H1 (cell line): ENCODE results near the gene BRI3BP. TPM values are rescaled to one million over a fixed set of nuclear protein-coding genes. Genes with fewer than 3 reads are reported as not detected.

ENCODE experiments used
- CTCF ChIA-PET: fragments of 300-600 bp; sonication (Branson Sonifier 250); formaldehyde crosslinking; loops from one replicate; lab custom pipeline; 2021; ENCODE audit not compliant: partially characterized antibody; lab: Charles Lee
- POLR2A ChIA-PET: fragments of 300-600 bp; sonication (Branson Sonifier 250); formaldehyde crosslinking; loops from one replicate; lab custom pipeline; 2021; ENCODE audit warnings: inconsistent platforms; ENCODE audit not compliant: partially characterized antibody; lab: Charles Lee
- DNase-seq, 2 experiments: peaks; one replicate each; pipeline versions ENCODE4 v3.0.0 to v3.0.0-alpha.2; 2010 to 2022; ENCODE audit warnings: low spot score in 2 of 2, low read depth in 1 of 2, mixed read lengths in 1 of 2
- FAIRE-seq: peaks from 2 replicates; lab custom pipeline; 2011; peaks lifted over from hg19 to GRCh38; lab: Jason Lieb, UNC
- H2AFZ ChIP-seq: 2 replicates; pipeline ENCODE4 v1.8.1; 2012; ENCODE audit warnings: low read length, inconsistent platforms
- H2AK5ac ChIP-seq: 2 replicates; pipeline ENCODE4 v1.6.1; 2013; ENCODE audit warnings: low read depth, low read length
- H2BK120ac ChIP-seq: replicated peaks from 2 replicates; pipeline ENCODE3; 2013; ENCODE audit warnings: low read depth, low read length, inconsistent platforms
- H2BK12ac ChIP-seq: 2 replicates; pipeline ENCODE4 v1.6.1; 2013; ENCODE audit warnings: low read depth, low read length
- H2BK15ac ChIP-seq: 2 replicates; pipeline ENCODE4 v1.6.1; 2013; ENCODE audit warnings: low read length
- H2BK20ac ChIP-seq: 2 replicates; pipeline ENCODE4 v1.6.1; 2013; ENCODE audit warnings: low read length
- H2BK5ac ChIP-seq: 2 replicates; pipeline ENCODE4 v1.6.1; 2013; ENCODE audit warnings: low read depth, low read length
- H3K14ac ChIP-seq: 2 replicates; pipeline ENCODE4 v1.6.1; 2013; ENCODE audit warnings: inconsistent platforms; ENCODE audit not compliant: insufficient read length
- H3K18ac ChIP-seq: 2 replicates; pipeline ENCODE4 v1.6.1; 2013; ENCODE audit warnings: low read length; ENCODE audit errors: extremely low read depth
- H3K23ac ChIP-seq: 2 replicates; pipeline ENCODE4 v1.6.1; 2013; ENCODE audit warnings: inconsistent platforms; ENCODE audit not compliant: insufficient read length
- H3K23me2 ChIP-seq: 2 replicates; pipeline ENCODE4 v1.6.1; 2013; ENCODE audit warnings: low read depth, low read length
- H3K27ac ChIP-seq: 2 replicates; pipeline ENCODE4 v1.6.1; 2011; ENCODE audit warnings: low read depth, low read length, inconsistent platforms
- H3K27me3 ChIP-seq, 4 experiments: replicated peaks in 1 of 4; 1 replicate in 1 of 4; 2 replicates in 3 of 4; pipeline versions ENCODE4 v1.6.1 to v1.8.1; 2011 to 2013; ENCODE audit warnings: low read length in 3 of 4, mild to moderate bottlenecking in 3 of 4, inconsistent platforms in 2 of 4, mixed read lengths in 2 of 4, moderate library complexity in 1 of 4; ENCODE audit not compliant: control insufficient read depth in 3 of 4, insufficient read depth in 3 of 4; ENCODE audit errors: extremely low read depth in 1 of 4
- H3K36me3 ChIP-seq, 4 experiments: 2 replicates each; pipeline versions ENCODE4 v1.6.1 to v1.8.1; 2011 to 2013; ENCODE audit warnings: mild to moderate bottlenecking in 4 of 4, low read length in 3 of 4, moderate library complexity in 2 of 4, control low read depth in 1 of 4, inconsistent platforms in 1 of 4; ENCODE audit not compliant: insufficient read depth in 4 of 4, control insufficient read depth in 2 of 4
- H3K4ac ChIP-seq: replicated peaks from 2 replicates; pipeline ENCODE3; 2013; ENCODE audit warnings: low read length, low read depth, mixed read lengths, inconsistent platforms; ENCODE audit not compliant: insufficient read length
- H3K4me1 ChIP-seq, 4 experiments: replicated peaks in 1 of 4; 1 replicate in 1 of 4; 2 replicates in 3 of 4; pipeline versions ENCODE4 v1.6.1 to v1.8.1; 2011 to 2013; ENCODE audit warnings: low read length in 3 of 4, inconsistent platforms in 2 of 4, mixed read lengths in 1 of 4; ENCODE audit not compliant: insufficient read depth in 4 of 4, control insufficient read depth in 3 of 4
- H3K4me2 ChIP-seq, 2 experiments: 2 replicates each; pipeline versions ENCODE4 v1.6.1 to v1.8.1; 2011 to 2013; ENCODE audit warnings: low read depth in 2 of 2, low read length in 2 of 2, control low read depth in 1 of 2, inconsistent platforms in 1 of 2, mild to moderate bottlenecking in 1 of 2; ENCODE audit not compliant: insufficient read depth in 1 of 2
- H3K4me3 ChIP-seq, 4 experiments: fragments of 200-600, 300-600 bp in 1 of 4; sonication (generic), shearing (Covaris generic), sonication (Bioruptor Twin) in 1 of 4; 2 replicates each; pipeline versions ENCODE4 v1.5.1 to v1.8.1; 2011 to 2016; ENCODE audit warnings: low read length in 4 of 4, low read depth in 3 of 4, control low read depth in 2 of 4, inconsistent platforms in 2 of 4, mild to moderate bottlenecking in 2 of 4, mixed read lengths in 1 of 4, moderate library complexity in 1 of 4; ENCODE audit not compliant: insufficient read depth in 2 of 4; ENCODE audit errors: extremely low read depth in 1 of 4
- H3K56ac ChIP-seq: replicated peaks from 2 replicates; pipeline ENCODE3; 2013; ENCODE audit warnings: low read depth, mild to moderate bottlenecking, mixed read lengths, low read length, inconsistent platforms; ENCODE audit not compliant: insufficient read length
- H3K79me1 ChIP-seq: 2 replicates; pipeline ENCODE4 v1.6.1; 2013; ENCODE audit warnings: low read depth, low read length, control low read depth
- H3K79me2 ChIP-seq, 2 experiments: 2 replicates each; pipeline versions ENCODE4 v1.6.1 to v1.8.1; 2012 to 2013; ENCODE audit warnings: low read length in 2 of 2, mild to moderate bottlenecking in 2 of 2, inconsistent platforms in 1 of 2; ENCODE audit not compliant: insufficient read depth in 2 of 2, control insufficient read depth in 1 of 2
- H3K9ac ChIP-seq, 4 experiments: replicated peaks in 1 of 4; 1 replicate in 1 of 4; 2 replicates in 3 of 4; pipeline versions ENCODE4 v1.6.1 to v1.8.1; 2011 to 2013; ENCODE audit warnings: low read depth in 3 of 4, low read length in 3 of 4, control low read depth in 2 of 4, mild to moderate bottlenecking in 2 of 4, moderate library complexity in 2 of 4, inconsistent platforms in 1 of 4; ENCODE audit errors: extremely low read depth in 1 of 4
- H3K9me3 ChIP-seq, 2 experiments: 2 replicates each; pipeline versions ENCODE4 v1.6.1 to v1.8.1; 2012 to 2013; ENCODE audit warnings: mild to moderate bottlenecking in 2 of 2, moderate library complexity in 2 of 2, control low read depth in 1 of 2, inconsistent platforms in 1 of 2, low read depth in 1 of 2, low read length in 1 of 2, mixed read lengths in 1 of 2; ENCODE audit not compliant: insufficient read depth in 2 of 2
- H4K20me1 ChIP-seq, 2 experiments: replicated peaks in 1 of 2; 2 replicates each; pipeline versions ENCODE3 to v1.8.1; 2011 to 2013; ENCODE audit warnings: inconsistent platforms in 2 of 2, low read length in 2 of 2, mild to moderate bottlenecking in 1 of 2; ENCODE audit not compliant: insufficient read depth in 2 of 2, control insufficient read depth in 1 of 2
- H4K5ac ChIP-seq: 2 replicates; pipeline ENCODE4 v1.6.1; 2013; ENCODE audit warnings: low read length, low read depth, mixed read lengths, inconsistent platforms; ENCODE audit not compliant: insufficient read length
- H4K8ac ChIP-seq: 2 replicates; pipeline ENCODE4 v1.8.0; 2013; ENCODE audit warnings: mild to moderate bottlenecking, moderate library complexity, low read length, inconsistent platforms; ENCODE audit not compliant: insufficient read depth; ENCODE audit errors: extremely low read depth
- H4K91ac ChIP-seq: replicated peaks from 2 replicates; pipeline ENCODE3; 2013; ENCODE audit warnings: low read length, mixed read lengths, inconsistent platforms; ENCODE audit not compliant: insufficient read length
- CTBP2 ChIP-seq: IDR thresholded peaks from 2 replicates; pipeline ENCODE4 v1.7.0; 2011; ENCODE audit warnings: borderline replicate concordance, mild to moderate bottlenecking, moderate library complexity, mixed read lengths, low read length; ENCODE audit not compliant: insufficient read depth, insufficient read length
- E2F6 ChIP-seq: IDR thresholded peaks from 2 replicates; pipeline ENCODE4 v1.6.1; 2012; ENCODE audit warnings: inconsistent platforms
- EP300 ChIP-seq, 2 experiments: IDR thresholded peaks; 1 replicate in 1 of 2; 2 replicates in 1 of 2; pipeline ENCODE4 v1.6.1; 2011 to 2012; ENCODE audit warnings: low read depth in 2 of 2, low read length in 2 of 2, mild to moderate bottlenecking in 2 of 2, borderline replicate concordance in 1 of 2, inconsistent platforms in 1 of 2, moderate library complexity in 1 of 2
- RAD21 ChIP-seq, 2 experiments: IDR thresholded peaks in 1 of 2; conservative IDR thresholded peaks in 1 of 2; 2 replicates each; pipeline ENCODE4 v1.6.1; 2011; ENCODE audit warnings: low read depth in 2 of 2, low read length in 2 of 2, improper control_type of control experiment in 1 of 2, inconsistent platforms in 1 of 2, mild to moderate bottlenecking in 1 of 2, moderate library complexity in 1 of 2
- SP1 ChIP-seq: IDR thresholded peaks from 2 replicates; pipeline ENCODE4 v1.6.1; 2011; ENCODE audit warnings: low read depth, low read length
- ZNF274 ChIP-seq: IDR thresholded peaks from 2 replicates; pipeline ENCODE4 v1.7.0; 2012; ENCODE audit warnings: low read length, borderline replicate concordance; ENCODE audit errors: extremely low read depth
- WGBS, 2 experiments: shearing (Covaris generic) in 1 of 2; methylation state at CpG; one replicate each; pipeline versions ENCODE4 v1.1.6 to v1.1.7; 2013 to 2015; ENCODE audit warnings: low lambda C conversion rate in 2 of 2, mixed read lengths in 2 of 2, inconsistent platforms in 1 of 2, low coverage in 1 of 2, missing lambda C conversion rate in 1 of 2; ENCODE audit not compliant: insufficient replicate concordance in 2 of 2, insufficient coverage in 1 of 2, insufficient read length in 1 of 2; ENCODE audit errors: extremely low coverage in 1 of 2, missing lambda C conversion rate in 1 of 2; 5-methylcytosine and 5-hydroxymethylcytosine counted together
- polyA plus RNA-seq, 7 experiments: library from polyadenylated mRNA; depleted of rRNA in 3 of 7; stranded (reverse) in 5 of 7; unstranded in 2 of 7; fragments of >200 nt in 5 of 7; fragments of 200-250 nt in 2 of 7; gene quantifications; 1 replicate in 5 of 7; 2 replicates in 1 of 7; 4 replicates in 1 of 7; pipeline versions ENCODE4 v1.2.1 to v1.2.3, GENCODE V29; 2011 to 2013; ENCODE audit warnings: missing spikeins in 2 of 7, mixed read lengths in 2 of 7
- total RNA-seq: library from RNA; stranded (reverse); fragmentation: NEBNext Ultra II Directional; extraction: Animal tissue kit (Norgen Biotek cat#: 25700); gene quantifications from 2 replicates; pipeline ENCODE4 v1.2.1, GENCODE V29; 2021
- TF ChIP-seq, protein P1 (sequence below), 3 experiments: IDR thresholded peaks; 1 replicate in 2 of 3; 2 replicates in 1 of 3; pipeline versions ENCODE4 v1.5.1 to v1.6.1; 2011; ENCODE audit warnings: low read length in 3 of 3, mild to moderate bottlenecking in 3 of 3, inconsistent platforms in 2 of 3, low read depth in 1 of 3, moderate library complexity in 1 of 3; ENCODE audit not compliant: insufficient read depth in 1 of 3; ENCODE audit errors: control extremely low read depth in 1 of 3

The BRI3BP gene
- total and polyA plus RNA-seq, 2 of the 8 experiments (the other 6 are each of a cell fraction or from before 2014, with no cell fraction given) = 5.4 to 14.2 TPM

GRCh38 chr12:124967016-124967739, 26.3 kb upstream of the BRI3BP start:
- Histone ChIP-seq H3K9ac (no peak overlapping the region), H3K79me2 (no peaks in the 10 kb centered on the region), H3K36me3 (peaks cover 20 to 74% (median 63%) of the 10 kb centered on the region in 4 experiments; a peak in 7 of 8 replicates), H3K56ac (no peak overlapping the region), H2BK120ac (no peak overlapping the region), H4K20me1 (peaks cover 0 to 4% of the 10 kb centered on the region in 2 experiments), H4K8ac (no peak overlapping the region), H3K27ac (no peak overlapping the region), H2AFZ (no peak overlapping the region), H4K91ac (no peak overlapping the region), H3K23me2 (no peaks in the 10 kb centered on the region), H2BK15ac (no peak overlapping the region), H3K4me3 (no peak overlapping the region), H3K18ac (no peak overlapping the region), H3K4ac (no peak overlapping the region), H3K79me1 (no peaks in the 10 kb centered on the region), H3K4me2 (no peak overlapping the region), H3K4me1 (no peaks in the 10 kb centered on the region), H3K27me3 (no peaks in the 10 kb centered on the region), H2BK20ac (no peak overlapping the region), H4K5ac (no peak overlapping the region), H3K9me3 (no peaks in the 10 kb centered on the region), H3K23ac (no peak overlapping the region), H2BK5ac (no peak overlapping the region), H2AK5ac (no peak overlapping the region), H3K14ac (no peak overlapping the region), H2BK12ac (no peak overlapping the region)
- FAIRE-seq (no peak), DNase-seq (no peak)
- 95% methylated on average over 22 of the region's 22 CpGs; no CpG with 5 or more reads in 1 of the 2 experiments for WGBS, 2 experiments
- POLR2A ChIA-PET = interaction anchor here (1.4 to 2.3 kb wide), 5 partner anchors 8 to 21 kb away, joined by 4 to 12 read pairs (median 5); no protein-coding TSS in a partner anchor
- CTCF ChIA-PET = interaction anchor here (1.8 kb wide), 1 partner anchor 10 kb away, joined by 7 read pairs; no protein-coding TSS in a partner anchor
- TF ChIP-seq E2F6 = no peak
- TF ChIP-seq EP300 (IDR thresholded peaks at IDR 0.05; ENCODE audit: borderline replicate concordance in 1 of 2, low read depth in 2 of 2, low read length in 2 of 2) = no peak
- no peak for TF ChIP-seq CTBP2
- no peak for TF ChIP-seq RAD21 (IDR thresholded peaks at IDR 0.05 in 1 of 2, conservative IDR thresholded peaks at IDR 0.05 in 1 of 2; ENCODE audit: low read depth in 2 of 2, low read length in 2 of 2)
- TF ChIP-seq, protein P1, sequence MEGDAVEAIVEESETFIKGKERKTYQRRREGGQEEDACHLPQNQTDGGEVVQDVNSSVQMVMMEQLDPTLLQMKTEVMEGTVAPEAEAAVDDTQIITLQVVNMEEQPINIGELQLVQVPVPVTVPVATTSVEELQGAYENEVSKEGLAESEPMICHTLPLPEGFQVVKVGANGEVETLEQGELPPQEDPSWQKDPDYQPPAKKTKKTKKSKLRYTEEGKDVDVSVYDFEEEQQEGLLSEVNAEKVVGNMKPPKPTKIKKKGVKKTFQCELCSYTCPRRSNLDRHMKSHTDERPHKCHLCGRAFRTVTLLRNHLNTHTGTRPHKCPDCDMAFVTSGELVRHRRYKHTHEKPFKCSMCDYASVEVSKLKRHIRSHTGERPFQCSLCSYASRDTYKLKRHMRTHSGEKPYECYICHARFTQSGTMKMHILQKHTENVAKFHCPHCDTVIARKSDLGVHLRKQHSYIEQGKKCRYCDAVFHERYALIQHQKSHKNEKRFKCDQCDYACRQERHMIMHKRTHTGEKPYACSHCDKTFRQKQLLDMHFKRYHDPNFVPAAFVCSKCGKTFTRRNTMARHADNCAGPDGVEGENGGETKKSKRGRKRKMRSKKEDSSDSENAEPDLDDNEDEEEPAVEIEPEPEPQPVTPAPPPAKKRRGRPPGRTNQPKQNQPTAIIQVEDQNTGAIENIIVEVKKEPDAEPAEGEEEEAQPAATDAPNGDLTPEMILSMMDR (IDR thresholded peaks at IDR 0.05; ENCODE audit: control extremely low read depth in 1 of 3, insufficient read depth in 1 of 3, low read depth in 1 of 3, low read length in 3 of 3) = no peak
- TF ChIP-seq SP1 = no peak
- TF ChIP-seq ZNF274 = no peak
